Activated T-cell treated with anti-CD3 and anti-CD28 coated beads, Interleukin-2, amount 50 U/mL, for 24 hours (primary cell): ENCODE data around the gene PUM1.
"Not testable (repeated sequence)": the region's sequence is repeated elsewhere in the genome, so short reads cannot be mapped to it uniquely, and the experiment has no call there.

ENCODE experiments used
- DNase-seq: peaks from one replicate; pipeline ENCODE4 v3.0.0-alpha.2; 2020
- H3K27ac Mint-ChIP-seq: 2 replicates; pipeline ENCODE4 v1.8.0; 2020; ENCODE audit warnings: mild to moderate bottlenecking, mixed read lengths
- H3K27me3 Mint-ChIP-seq: 2 replicates; pipeline ENCODE4 v1.8.0; 2020; ENCODE audit warnings: mixed read lengths
- H3K36me3 Mint-ChIP-seq: 2 replicates; pipeline ENCODE4 v1.8.0; 2020; ENCODE audit warnings: low read depth, mixed read lengths
- H3K4me1 Mint-ChIP-seq: 2 replicates; pipeline ENCODE4 v1.8.0; 2020; ENCODE audit warnings: low read depth, mixed read lengths
- H3K4me3 Mint-ChIP-seq: 2 replicates; pipeline ENCODE4 v1.8.0; 2020; ENCODE audit warnings: mild to moderate bottlenecking, moderate library complexity, mixed read lengths
- H3K9me3 Mint-ChIP-seq: 2 replicates; pipeline ENCODE4 v1.8.0; 2020; ENCODE audit warnings: mixed read lengths

The PUM1 gene

GRCh38 chr1:31084782-31085569 lies 19.5 kb upstream of the PUM1 start:
- no peaks in the 10 kb centered on the region for H3K4me1 Mint-ChIP-seq
- DNase-seq, result no peak
- no peak overlapping the region for H3K4me3 Mint-ChIP-seq
- no peaks in the 10 kb centered on the region for H3K9me3 Mint-ChIP-seq
- no peaks in the 10 kb centered on the region for H3K27me3 Mint-ChIP-seq
- H3K36me3 Mint-ChIP-seq, result no peaks in the 10 kb centered on the region
- no peak overlapping the region for H3K27ac Mint-ChIP-seq

GRCh38 chr1:31082385-31082784 lies 16.9 kb upstream of the PUM1 start:
- H3K9me3 Mint-ChIP-seq, result no peaks in the 10 kb centered on the region
- H3K4me3 Mint-ChIP-seq, result no peak overlapping the region
- H3K36me3 Mint-ChIP-seq, result no peaks in the 10 kb centered on the region
- DNase-seq, result no peak
- no peaks in the 10 kb centered on the region for H3K4me1 Mint-ChIP-seq
- no peaks in the 10 kb centered on the region for H3K27me3 Mint-ChIP-seq
- no peak overlapping the region for H3K27ac Mint-ChIP-seq

GRCh38 chr1:31073044-31073443 lies 7.5 kb upstream of the PUM1 start:
- no peaks in the 10 kb centered on the region for H3K4me1 Mint-ChIP-seq
- no peak overlapping the region for H3K27ac Mint-ChIP-seq
- DNase-seq, result no peak
- H3K9me3 Mint-ChIP-seq, result no peaks in the 10 kb centered on the region
- H3K27me3 Mint-ChIP-seq, result no peaks in the 10 kb centered on the region
- H3K36me3 Mint-ChIP-seq, result no peaks in the 10 kb centered on the region
- H3K4me3 Mint-ChIP-seq, result no peak overlapping the region

GRCh38 chr1:31072304-31072746 lies 6.8 kb upstream of the PUM1 start:
- no peak overlapping the region for H3K27ac Mint-ChIP-seq

GRCh38 chr1:31069392-31069791 lies 3.9 kb upstream of the PUM1 start:
- Mint-ChIP-seq H3K9me3 (no peaks in the 10 kb centered on the region), H3K36me3 (peaks cover 12% of the 10 kb centered on the region), H3K27ac (no peak overlapping the region), H3K27me3 (no peaks in the 10 kb centered on the region), H3K4me3 (no peak overlapping the region), H3K4me1 (peaks cover 4% of the 10 kb centered on the region)
- DNase-seq, result no peak

More at GRCh38 chr1:31072304-31072746, 6.8 kb upstream of the PUM1 start:
- no peak for DNase-seq
- H3K9me3 Mint-ChIP-seq, result no peaks in the 10 kb centered on the region
- H3K27me3 Mint-ChIP-seq, result no peaks in the 10 kb centered on the region
- H3K4me3 Mint-ChIP-seq, result no peak overlapping the region
- H3K4me1 Mint-ChIP-seq, result no peaks in the 10 kb centered on the region
- H3K36me3 Mint-ChIP-seq, result no peaks in the 10 kb centered on the region

- no peak for DNase-seq
- Mint-ChIP-seq H3K27ac (peak overlapping the region; percentile 99), H3K27me3 (no peaks in the 10 kb centered on the region), H3K4me3 (peak overlapping the region; percentile 98), H3K4me1 (peaks cover 32% of the 10 kb centered on the region), H3K36me3 (peaks cover 46% of the 10 kb centered on the region), H3K9me3 (no peaks in the 10 kb centered on the region)
Measured at GRCh38 chr1:31064718-31065309, 703 bp downstream of the PUM1 start.

- H3K36me3 Mint-ChIP-seq, result peaks cover 52% of the 10 kb centered on the region
Measured at GRCh38 chr1:31064111-31064717, 1.3 kb downstream of the PUM1 start.

GRCh38 chr1:31063631-31064030 lies 1.9 kb downstream of the PUM1 start:
- H3K4me1 Mint-ChIP-seq, result peaks cover 44% of the 10 kb centered on the region
- H3K27ac Mint-ChIP-seq, result peak overlapping the region; percentile 99
- peak overlapping the region; percentile 98 for H3K4me3 Mint-ChIP-seq
- no peaks in the 10 kb centered on the region for H3K27me3 Mint-ChIP-seq
- no peaks in the 10 kb centered on the region for H3K9me3 Mint-ChIP-seq
- H3K36me3 Mint-ChIP-seq, result peaks cover 57% of the 10 kb centered on the region
- DNase-seq, result no peak

More at GRCh38 chr1:31064111-31064717, 1.3 kb downstream of the PUM1 start:
- H3K27ac Mint-ChIP-seq, result peak overlapping the region; percentile 99
- H3K4me1 Mint-ChIP-seq, result peaks cover 38% of the 10 kb centered on the region
- no peaks in the 10 kb centered on the region for H3K9me3 Mint-ChIP-seq
- H3K4me3 Mint-ChIP-seq, result peak overlapping the region; percentile 98
- DNase-seq, result no peak
- no peaks in the 10 kb centered on the region for H3K27me3 Mint-ChIP-seq

- Mint-ChIP-seq H3K27ac (peak overlapping the region; percentile 88), H3K4me1 (peaks cover 51% of the 10 kb centered on the region), H3K4me3 (peak overlapping the region; percentile 98), H3K9me3 (no peaks in the 10 kb centered on the region), H3K27me3 (no peaks in the 10 kb centered on the region), H3K36me3 (peaks cover 64% of the 10 kb centered on the region)
- no peak for DNase-seq
Measured at GRCh38 chr1:31062867-31063380, 2.6 kb downstream of the PUM1 start.

GRCh38 chr1:31062162-31062866 lies 3.2 kb downstream of the PUM1 start:
- not testable (repeated sequence) for H3K9me3 Mint-ChIP-seq, H3K27me3 Mint-ChIP-seq, DNase-seq
- H3K36me3 Mint-ChIP-seq, result peaks cover 71% of the 10 kb centered on the region
- peak overlapping the region; percentile 98 for H3K4me3 Mint-ChIP-seq
- peaks cover 57% of the 10 kb centered on the region for H3K4me1 Mint-ChIP-seq
- peak overlapping the region; percentile 88 for H3K27ac Mint-ChIP-seq

GRCh38 chr1:31058012-31058411 lies 7.5 kb downstream of the PUM1 start:
- Mint-ChIP-seq H3K36me3 (peaks cover 86% of the 10 kb centered on the region), H3K9me3 (no peaks in the 10 kb centered on the region)

GRCh38 chr1:31055953-31056352 lies 9.6 kb downstream of the PUM1 start:
- peak overlapping the region; percentile 95 for H3K27ac Mint-ChIP-seq
- H3K36me3 Mint-ChIP-seq, result peaks cover 88% of the 10 kb centered on the region
- no peaks in the 10 kb centered on the region for H3K9me3 Mint-ChIP-seq
- peaks cover 72% of the 10 kb centered on the region for H3K4me1 Mint-ChIP-seq
- H3K27me3 Mint-ChIP-seq, result no peaks in the 10 kb centered on the region
- DNase-seq, result no peak
- H3K4me3 Mint-ChIP-seq, result peak overlapping the region; percentile 24

More at GRCh38 chr1:31058012-31058411, 7.5 kb downstream of the PUM1 start:
- peak overlapping the region; percentile 73 for H3K27ac Mint-ChIP-seq
- H3K27me3 Mint-ChIP-seq, result no peaks in the 10 kb centered on the region
- H3K4me1 Mint-ChIP-seq, result peaks cover 76% of the 10 kb centered on the region
- H3K4me3 Mint-ChIP-seq, result peak overlapping the region; percentile 41
- no peak for DNase-seq

- H3K36me3 Mint-ChIP-seq, result peaks cover 88% of the 10 kb centered on the region
- peak overlapping the region; percentile 95 for H3K27ac Mint-ChIP-seq
- H3K27me3 Mint-ChIP-seq, result no peaks in the 10 kb centered on the region
- H3K4me3 Mint-ChIP-seq, result peak overlapping the region; percentile 37
- no peak for DNase-seq
- no peaks in the 10 kb centered on the region for H3K9me3 Mint-ChIP-seq
- peaks cover 72% of the 10 kb centered on the region for H3K4me1 Mint-ChIP-seq
Measured at GRCh38 chr1:31055501-31055900, 10.0 kb downstream of the PUM1 start.

GRCh38 chr1:31054958-31055481 lies 10.5 kb downstream of the PUM1 start:
- DNase-seq, result no peak
- Mint-ChIP-seq H3K4me1 (peaks cover 73% of the 10 kb centered on the region), H3K4me3 (peak overlapping the region; percentile 48), H3K27ac (peak overlapping the region; percentile 95), H3K9me3 (no peaks in the 10 kb centered on the region), H3K36me3 (peaks cover 89% of the 10 kb centered on the region), H3K27me3 (no peaks in the 10 kb centered on the region)
